PC-3 (cell line): ENCODE results near the gene INO80C. TPM values are rescaled to one million over a fixed set of nuclear protein-coding genes. Genes with fewer than 3 reads are reported as not detected.
A peak's percentile ranks its signal among the peaks of the same experiment; 100 is the strongest.

Source experiments
- ATAC-seq: fragments of 200-7000 bp; cut with Tn5 transposase; 2 replicates; pipeline ENCODE4 v1.9.1; 2020; ENCODE audit warnings: mild to moderate bottlenecking, moderate library complexity
- BruUV-seq: library from RNA; stranded (reverse); fragments of 400-500 nt; replicated peaks from 2 replicates; lab custom pipeline; 2021; lab: Mats Ljungman, UMichigan
- CTCF ChIA-PET: fragments of 300-600 bp; sonication (Branson Sonifier 250); formaldehyde crosslinking; loops from one replicate; lab custom pipeline; 2022; ENCODE audit warnings: antibody characterized with exemption; lab: Charles Lee
- POLR2A ChIA-PET: fragments of 300-600 bp; sonication (Branson Sonifier 250); formaldehyde crosslinking; loops from one replicate; lab custom pipeline; 2022; ENCODE audit warnings: antibody characterized with exemption; ENCODE audit not compliant: unreplicated experiment; lab: Charles Lee
- DNase-seq: peaks from one replicate; pipeline ENCODE4 v3.0.0-alpha.2; 2015
- H2AFZ ChIP-seq: fragments of 300-600 bp; sonication (generic); 2 replicates; pipeline ENCODE4 v1.6.0; 2016; ENCODE audit warnings: antibody characterized with exemption, low read length
- H3F3A ChIP-seq: fragments of 300-600 bp; sonication (generic); one replicate; pipeline ENCODE4 v1.6.0; 2017; ENCODE audit warnings: antibody characterized with exemption, low read length, control low read depth, mild to moderate bottlenecking; ENCODE audit not compliant: unreplicated experiment
- H3K27ac ChIP-seq: fragments of 300-600 bp; sonication (generic); 2 replicates; pipeline ENCODE4 v1.5.1; 2016; ENCODE audit warnings: mild to moderate bottlenecking, low read length
- H3K27me3 ChIP-seq: fragments of 300-600 bp; sonication (generic); 2 replicates; pipeline ENCODE4 v1.6.1; 2016; ENCODE audit warnings: low read length, mixed read lengths
- H3K36me3 ChIP-seq: fragments of 300-600 bp; sonication (generic); 2 replicates; pipeline ENCODE4 v1.6.1; 2016; ENCODE audit warnings: low read depth, mixed run types, low read length, mixed read lengths
- H3K4me1 ChIP-seq: fragments of 300-600 bp; sonication (generic); 2 replicates; pipeline ENCODE4 v1.5.1; 2016; ENCODE audit warnings: low read length; ENCODE audit not compliant: insufficient read depth
- H3K4me2 ChIP-seq: fragments of 300-600 bp; sonication (generic); 2 replicates; pipeline ENCODE4 v1.6.0; 2016; ENCODE audit warnings: low read length
- H3K4me3 ChIP-seq: fragments of 300-600 bp; sonication (generic); 2 replicates; pipeline ENCODE4 v1.5.1; 2016; ENCODE audit warnings: mild to moderate bottlenecking, low read length, mixed read lengths
- H3K79me2 ChIP-seq: fragments of 300-600 bp; sonication (generic); 2 replicates; pipeline ENCODE4 v1.6.1; 2017; ENCODE audit warnings: low read length, mixed read lengths
- H3K9ac ChIP-seq: fragments of 300-600 bp; sonication (generic); 2 replicates; pipeline ENCODE4 v1.6.0; 2016; ENCODE audit warnings: mild to moderate bottlenecking, low read length
- H3K9me2 ChIP-seq: fragments of 300-600 bp; sonication (generic); replicated peaks from 2 replicates; pipeline ENCODE4 v1.6.1; 2016; ENCODE audit warnings: mixed run types, low read length, mixed read lengths
- H3K9me3 ChIP-seq: fragments of 300-600 bp; sonication (generic); 2 replicates; pipeline ENCODE4 v1.6.1; 2016; ENCODE audit warnings: low read length, mixed read lengths
- H4K20me1 ChIP-seq: fragments of 300-600 bp; sonication (generic); 2 replicates; pipeline ENCODE4 v1.6.1; 2016; ENCODE audit warnings: low read length, mixed read lengths
- CTCF ChIP-seq: fragments of 300-600 bp; sonication (generic); conservative IDR thresholded peaks from 2 replicates; pipeline ENCODE4 v1.5.1; 2017; ENCODE audit warnings: antibody characterized with exemption, low read depth, mild to moderate bottlenecking, low read length
- EZH2 ChIP-seq: fragments of 300-600 bp; sonication (generic); IDR thresholded peaks from one replicate; pipeline ENCODE4 v1.6.1; 2017; ENCODE audit warnings: antibody characterized with exemption, mild to moderate bottlenecking, low read length; ENCODE audit not compliant: unreplicated experiment
- EZH2phosphoT487 ChIP-seq: fragments of 300-600 bp; sonication (generic); IDR thresholded peaks from 2 replicates; pipeline ENCODE4 v1.6.1; 2018; ENCODE audit warnings: mild to moderate bottlenecking, antibody characterized with exemption, low read length, borderline replicate concordance
- intact Hi-C: fragments of 100-400 bp; cut with micrococcal nuclease; formaldehyde crosslinking; loops from 2 replicates; pipeline ENCODE4 v1.9.0; 2023
- total RNA-seq: library from RNA; depleted of rRNA; stranded (reverse); fragments of >200 nt; gene quantifications from 2 replicates; pipeline ENCODE4 v1.2.3, GENCODE V29; 2014

The INO80C gene
- total RNA-seq, 1 experiment from 2014 or later = 6.8 TPM

- no peaks in the 10 kb centered on the region for H3F3A ChIP-seq
These were observed 4.3 kb upstream of the INO80C start for GRCh38 chr18:35502052-35502451.

GRCh38 chr18:35501369-35501768 is 3.6 kb upstream of the INO80C start:
- intact Hi-C loops = no loop called here
- no peak overlapping the region for H3K27ac ChIP-seq
- H2AFZ ChIP-seq = no peak overlapping the region
- TF ChIP-seq EZH2 (no peak), CTCF (no peak)
- no TSS peak for BruUV-seq
- H3K36me3 ChIP-seq = no peaks in the 10 kb centered on the region
- ChIA-PET POLR2A (no interaction called here), CTCF (no interaction called here)
- no peak overlapping the region for H3K9ac ChIP-seq
- ATAC-seq (no peak), DNase-seq (no peak)
- H3K4me2 ChIP-seq = no peak overlapping the region
- H3K9me2 ChIP-seq = no peaks in the 10 kb centered on the region
- H4K20me1 ChIP-seq = no peaks in the 10 kb centered on the region
- peaks cover 9% of the 10 kb centered on the region for H3K79me2 ChIP-seq
- H3K4me1 ChIP-seq = peaks cover 17% of the 10 kb centered on the region
- H3F3A ChIP-seq = no peaks in the 10 kb centered on the region
- no peaks in the 10 kb centered on the region for H3K9me3 ChIP-seq
- no peak overlapping the region for H3K4me3 ChIP-seq
- no peaks in the 10 kb centered on the region for H3K27me3 ChIP-seq

More at GRCh38 chr18:35502052-35502451, 4.3 kb upstream of the INO80C start:
- Histone ChIP-seq H3K9me2 (no peaks in the 10 kb centered on the region), H4K20me1 (no peaks in the 10 kb centered on the region), H3K4me1 (peaks cover 10% of the 10 kb centered on the region), H3K27me3 (no peaks in the 10 kb centered on the region), H2AFZ (no peak overlapping the region), H3K4me3 (no peak overlapping the region), H3K36me3 (no peaks in the 10 kb centered on the region), H3K4me2 (no peak overlapping the region), H3K9ac (no peak overlapping the region), H3K27ac (no peak overlapping the region), H3K9me3 (no peaks in the 10 kb centered on the region), H3K79me2 (peaks cover 3% of the 10 kb centered on the region)
- ChIA-PET CTCF (no interaction called here), POLR2A (no interaction called here)
- peak; percentile 20 for ATAC-seq
- intact Hi-C loops = no loop called here
- TF ChIP-seq EZH2phosphoT487 (no peak), EZH2 (no peak), CTCF (no peak)
- BruUV-seq = no TSS peak
- DNase-seq = peak; percentile 33

- no peaks in the 10 kb centered on the region for H3K9me3 ChIP-seq
- H3F3A ChIP-seq = no peaks in the 10 kb centered on the region
- no peak for DNase-seq
- no peak overlapping the region for H3K9ac ChIP-seq
- TF ChIP-seq CTCF (no peak), EZH2phosphoT487 (no peak), EZH2 (no peak)
- H3K4me1 ChIP-seq = peaks cover 22% of the 10 kb centered on the region
- BruUV-seq = no TSS peak
- H2AFZ ChIP-seq = no peak overlapping the region
- no peaks in the 10 kb centered on the region for H3K9me2 ChIP-seq
- H3K79me2 ChIP-seq = peaks cover 22% of the 10 kb centered on the region
- ChIA-PET CTCF (no interaction called here), POLR2A (no interaction called here)
- ATAC-seq = no peak
- H3K27me3 ChIP-seq = no peaks in the 10 kb centered on the region
- H3K36me3 ChIP-seq = no peaks in the 10 kb centered on the region
- no peak overlapping the region for H3K4me3 ChIP-seq
- intact Hi-C loops = no loop called here
- no peaks in the 10 kb centered on the region for H4K20me1 ChIP-seq
- H3K4me2 ChIP-seq = no peak overlapping the region
- H3K27ac ChIP-seq = no peak overlapping the region
These were observed 2.4 kb upstream of the INO80C start for GRCh38 chr18:35500113-35500512.
